Brain microvascular endothelial cell (primary cell): ENCODE measurements around the gene SAFB.

Experiments used
- DNase-seq: peaks from one replicate; pipeline ENCODE4 v3.0.0-alpha.2; 2020
- H3K27ac ChIP-seq: fragments of 250-450 bp; sonication (Bioruptor Pico); 2 replicates; pipeline ENCODE4 v1.5.1; 2020; ENCODE audit warnings: mild to moderate bottlenecking, moderate library complexity
- H3K27me3 ChIP-seq: fragments of 250-450 bp; sonication (Bioruptor Pico); replicated peaks from 2 replicates; pipeline ENCODE4 v1.5.1; 2020; ENCODE audit warnings: mild to moderate bottlenecking
- H3K36me3 ChIP-seq: fragments of 250-450 bp; sonication (Bioruptor Pico); replicated peaks from 2 replicates; pipeline ENCODE4 v1.5.1; 2020; ENCODE audit warnings: mild to moderate bottlenecking
- H3K4me3 ChIP-seq: 2 replicates; pipeline ENCODE4 v1.5.1; 2011; ENCODE audit warnings: low read depth, mild to moderate bottlenecking, control low read depth, low read length, moderate library complexity
- CTCF ChIP-seq: IDR thresholded peaks from 2 replicates; pipeline ENCODE4 v1.5.1; 2011; ENCODE audit warnings: low read depth, mild to moderate bottlenecking, moderate library complexity, low read length, control low read depth, inconsistent platforms; ENCODE audit errors: missing control alignments
- in situ Hi-C: cut with HindIII; loops from 2 replicates; pipeline ENCODE4 v1.10.0; 2017; ENCODE audit warnings: low sequenced_read_pairs, low pct_ligation_motif_present

SAFB gene

GRCh38 chr19:5680084-5680436, 57.2 kb downstream of the SAFB start:
- in situ Hi-C loops, result no loop called here
- H3K27ac ChIP-seq, result peak overlapping the region; percentile 90
- peak overlapping the region; percentile 94 for H3K4me3 ChIP-seq
- DNase-seq, result peak; percentile 18
- TF ChIP-seq CTCF, result no peak
- H3K27me3 ChIP-seq, result no peaks in the 10 kb centered on the region
- peaks cover 6% of the 10 kb centered on the region for H3K36me3 ChIP-seq

GRCh38 chr19:5680437-5681368, 57.8 kb downstream of the SAFB start, which contains the start of the genes HSD11B1L and MICOS13:
Gene HSD11B1L (plus strand): TSS chr19:5681027. CDS start chr19:5684833, 3,806 bp downstream.
Gene MICOS13 (minus strand): TSS chr19:5680516. CDS start chr19:5680486, 30 bp downstream.
- DNase-seq, result peak; percentile 99
- H3K36me3 ChIP-seq, result peaks cover 6% of the 10 kb centered on the region
- H3K4me3 ChIP-seq, result peak within 1 kb of the TSS; percentile 94
- H3K27me3 ChIP-seq, result no peaks in the 10 kb centered on the region
- in situ Hi-C loops, result no loop called here
- peak within 1 kb of the TSS; percentile 90 for H3K27ac ChIP-seq
- TF ChIP-seq CTCF, result no peak

- no peak for TF ChIP-seq CTCF
- in situ Hi-C loops, result no loop called here
- DNase-seq, result no peak
- Histone ChIP-seq H3K27me3 (no peaks in the 10 kb centered on the region), H3K4me3 (peak overlapping the region; percentile 94), H3K36me3 (peaks cover 6% of the 10 kb centered on the region), H3K27ac (no peak overlapping the region)
Measured at GRCh38 chr19:5681391-5682106, 58.7 kb downstream of the SAFB start.

- DNase-seq, result no peak
- no peak for TF ChIP-seq CTCF
- in situ Hi-C loops, result no loop called here
- Histone ChIP-seq H3K4me3 (no peak overlapping the region), H3K27me3 (no peaks in the 10 kb centered on the region), H3K36me3 (peaks cover 6% of the 10 kb centered on the region), H3K27ac (no peak overlapping the region)
Measured at GRCh38 chr19:5682107-5682482, 59.2 kb downstream of the SAFB start.

- no peak for TF ChIP-seq CTCF
- H3K36me3 ChIP-seq, result no peaks in the 10 kb centered on the region
- H3K27ac ChIP-seq, result no peak overlapping the region
- no peaks in the 10 kb centered on the region for H3K27me3 ChIP-seq
- H3K4me3 ChIP-seq, result no peak overlapping the region
- DNase-seq, result no peak
- in situ Hi-C loops, result no loop called here
Measured at GRCh38 chr19:5683177-5683886, 60.4 kb downstream of the SAFB start.
